CD4-positive, alpha-beta T cell treated with Interleukin-10 for 1 hour (primary cell): ENCODE results near the gene BDNF.
"Not testable (repeated sequence)": the region's sequence is repeated elsewhere in the genome, so short reads cannot be mapped to it uniquely, and the experiment has no call there.

Experiments used
- DNase-seq: peaks from one replicate; pipeline ENCODE4 v3.0.0-alpha.2; 2020

Gene BDNF

DNA sequence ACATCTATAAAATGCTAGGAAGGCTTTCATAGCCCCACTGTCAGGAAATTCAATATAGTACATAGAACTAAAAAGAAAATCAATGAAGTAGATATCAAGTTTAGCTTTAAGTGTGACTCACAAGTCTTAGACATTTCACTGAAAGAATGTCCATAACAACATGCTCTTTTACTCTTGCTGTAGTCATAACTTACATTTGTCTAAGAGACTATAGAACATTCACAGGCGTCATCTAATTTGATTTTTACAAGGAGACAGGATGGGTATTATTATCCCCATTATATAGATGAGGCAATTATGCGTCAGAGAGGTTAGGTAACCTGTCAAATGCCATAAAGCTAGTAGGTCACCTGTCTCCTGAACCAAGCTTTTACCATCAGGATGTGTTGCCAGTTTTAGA is 36.9 kb downstream of the BDNF start:
- no peak for DNase-seq

GRCh38 chr11:27660171-27660570 is 40.1 kb downstream of the BDNF start:
- no peak for DNase-seq

DNA sequence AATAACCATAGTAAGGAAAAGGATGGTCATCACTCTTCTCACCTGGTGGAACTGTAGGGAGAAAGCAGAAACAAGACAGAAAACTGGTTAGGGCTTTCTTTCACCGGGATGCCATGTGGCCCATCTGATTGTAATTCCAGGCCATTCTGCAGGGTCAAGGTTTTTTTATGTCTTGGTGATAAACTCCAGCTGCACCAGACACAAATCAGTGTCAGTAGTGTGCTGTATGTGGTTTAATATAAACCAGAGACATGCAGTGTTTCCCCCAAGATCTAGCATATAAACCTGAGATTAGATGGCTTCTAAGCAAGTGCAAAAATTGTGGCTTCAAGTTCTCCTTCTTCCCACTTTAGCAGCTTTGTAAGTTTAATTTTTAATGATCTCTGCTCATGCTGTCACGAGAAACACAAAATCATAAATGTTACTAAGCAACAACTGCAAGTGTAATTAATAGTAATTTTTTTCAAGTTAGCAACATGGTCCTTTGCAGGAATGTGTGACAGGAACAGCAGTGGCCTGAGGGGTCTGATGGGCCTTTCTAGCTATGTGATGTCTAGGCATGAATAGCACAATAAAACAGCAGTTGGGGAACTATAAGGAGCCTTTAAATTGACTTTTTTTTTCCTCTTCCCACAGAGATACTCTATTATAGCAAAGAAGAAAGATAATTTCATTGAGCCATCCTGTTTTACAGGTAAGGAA is 41.6 kb downstream of the BDNF start:
- no peak for DNase-seq

GRCh38 chr11:27656806-27657483 is 43.3 kb downstream of the BDNF start:
- DNase-seq, result no peak

- no peak for DNase-seq
These were observed 43.9 kb downstream of the BDNF start for GRCh38 chr11:27656320-27656719.

DNA sequence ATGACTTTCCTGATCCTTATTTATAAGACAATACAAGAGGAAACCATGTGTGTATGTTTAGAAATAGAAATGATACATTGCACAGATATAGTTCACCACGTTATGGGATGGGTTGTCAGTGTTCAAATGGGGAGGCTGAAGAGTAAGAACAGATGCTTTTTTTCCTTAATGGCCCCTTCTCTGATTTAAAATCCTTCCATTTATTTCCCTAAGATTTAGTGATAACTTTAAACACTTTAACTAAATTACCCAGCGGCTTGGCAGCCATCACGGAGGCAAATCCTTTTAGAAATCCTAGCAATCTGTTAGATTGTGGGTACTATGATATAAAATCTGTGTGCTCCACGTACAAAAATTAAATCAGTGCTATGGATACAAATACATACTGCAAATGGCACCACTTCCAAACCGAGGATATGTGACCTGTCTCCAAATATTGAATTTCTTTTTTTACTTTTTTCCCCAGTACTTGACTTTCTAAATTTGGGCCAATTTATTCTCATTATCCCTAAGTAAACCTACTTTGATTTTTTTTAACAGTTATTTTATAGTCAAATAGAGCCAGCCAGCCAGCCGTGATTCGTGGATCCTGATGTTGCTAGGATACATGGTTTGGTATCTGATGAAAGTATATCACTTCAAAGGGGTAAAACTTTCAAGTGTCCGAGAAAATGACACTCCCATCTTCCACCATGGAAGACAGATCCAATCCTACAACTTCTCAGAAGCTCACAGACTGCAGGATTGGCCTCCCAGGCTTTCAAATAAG is 46.1 kb downstream of the BDNF start:
- DNase-seq, result no peak

- DNase-seq, result no peak
These were observed 48.5 kb downstream of the BDNF start for GRCh38 chr11:27651711-27652110.

DNA sequence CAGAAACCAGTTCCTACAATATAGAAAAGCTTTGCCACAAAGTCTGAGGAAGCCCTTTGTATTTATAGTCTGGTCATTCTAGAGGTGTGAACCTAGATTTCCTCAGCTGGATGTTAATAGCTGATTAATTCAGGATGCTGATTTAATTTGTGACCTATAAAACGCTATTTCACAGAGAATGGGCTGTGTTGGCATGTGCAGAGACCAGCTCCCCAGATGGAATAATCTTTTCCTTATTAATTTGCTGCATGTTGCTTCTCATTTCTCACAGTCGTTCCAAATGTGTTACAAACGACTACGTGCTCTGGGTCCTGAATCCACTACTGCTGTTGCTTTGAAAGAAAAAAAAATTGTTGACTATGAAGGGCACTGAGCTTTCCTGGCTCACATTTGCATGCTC is 49.3 kb downstream of the BDNF start:
- no peak for DNase-seq

GRCh38 chr11:27649800-27650199 is 50.5 kb downstream of the BDNF start:
- no peak for DNase-seq

DNA sequence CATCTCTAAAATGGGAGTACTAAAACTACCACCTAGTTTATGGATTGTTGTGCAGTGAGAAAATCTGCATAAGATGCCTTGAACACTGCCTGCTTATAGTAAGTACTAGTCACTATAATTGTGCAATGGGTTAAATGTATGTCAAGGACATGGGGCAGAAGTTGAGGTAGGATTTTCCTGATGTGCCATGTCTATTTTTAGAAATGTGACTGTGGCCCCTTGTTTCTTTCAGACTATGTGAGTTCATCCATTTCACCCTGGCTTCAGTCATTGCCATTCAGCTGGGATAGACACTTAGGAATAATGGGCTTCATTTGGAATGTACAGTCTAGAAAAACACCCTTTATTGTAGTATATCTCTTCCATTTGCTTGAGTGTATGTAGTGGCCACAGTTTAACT is 51.4 kb downstream of the BDNF start:
- DNase-seq, result no peak

GRCh38 chr11:27646051-27646818 is 54.0 kb downstream of the BDNF start:
- no peak for DNase-seq

DNA sequence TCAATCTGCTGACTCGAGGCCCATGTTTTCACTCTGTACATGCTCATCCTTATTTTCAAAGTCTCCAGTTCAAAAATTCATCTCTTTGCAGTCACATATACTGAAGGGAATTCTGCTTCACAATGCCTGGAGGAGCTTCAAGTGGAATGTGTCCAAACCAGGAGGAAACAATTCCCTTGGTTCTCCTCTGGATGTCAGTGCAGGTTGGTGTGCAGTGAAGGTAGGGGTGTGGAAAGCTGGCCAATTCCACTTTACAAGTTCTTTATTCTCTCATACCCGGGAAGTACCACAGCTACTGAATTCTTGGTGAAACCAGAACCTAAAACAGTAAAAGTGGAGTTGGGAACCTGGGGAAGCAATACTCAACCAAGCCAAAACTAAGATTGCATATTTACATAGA is 57.3 kb downstream of the BDNF start:
- no peak for DNase-seq

GRCh38 chr11:27640954-27641353 is 59.3 kb downstream of the BDNF start:
- no peak for DNase-seq

- DNase-seq, result no peak
These were observed 64.7 kb downstream of the BDNF start for GRCh38 chr11:27635567-27636037.

DNA sequence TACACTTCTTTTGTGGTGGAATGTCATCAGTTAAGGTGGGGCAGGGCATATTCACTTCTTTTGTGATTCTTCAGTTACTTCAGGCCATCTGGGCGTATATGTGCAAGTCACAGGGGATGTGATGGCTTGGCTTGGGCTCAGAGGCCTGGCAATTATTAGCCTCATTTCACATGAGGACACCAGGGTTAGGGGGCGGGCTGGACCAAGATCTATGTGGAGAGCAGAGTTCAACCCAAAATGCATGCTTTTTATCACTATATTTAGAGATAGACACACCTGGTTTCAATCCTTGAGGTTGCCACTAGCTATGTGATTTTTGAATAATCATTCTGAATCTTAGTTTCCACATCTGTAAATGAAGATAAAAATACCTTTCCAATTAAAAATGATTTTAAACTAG is 65.5 kb downstream of the BDNF start:
- DNase-seq, result not testable (repeated sequence)

- DNase-seq, result not testable (repeated sequence)
These were observed 66.0 kb downstream of the BDNF start for GRCh38 chr11:27634282-27634681.

GRCh38 chr11:27629023-27629422 is 71.2 kb downstream of the BDNF start:
- DNase-seq, result not testable (repeated sequence)

DNA sequence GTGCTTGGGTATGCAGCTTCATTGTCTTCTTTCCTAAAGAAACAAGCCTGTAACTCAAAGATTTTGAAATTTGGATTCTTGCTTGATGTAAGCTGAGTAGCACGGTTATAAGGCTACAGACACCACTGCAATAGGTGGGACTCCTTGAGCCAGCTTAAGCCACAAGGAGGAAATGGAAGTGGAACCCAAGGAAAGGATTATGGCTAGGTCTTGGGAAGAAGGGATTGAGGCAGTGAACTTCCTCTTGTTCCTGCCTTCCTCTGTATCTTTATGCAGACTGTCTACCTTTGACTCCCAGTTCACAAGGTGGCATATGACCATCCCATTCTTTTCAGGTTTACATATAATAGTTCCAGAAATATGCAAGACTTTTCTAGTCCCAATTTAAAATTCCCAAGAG is 72.3 kb downstream of the BDNF start:
- no peak for DNase-seq

GRCh38 chr11:27626938-27627586 is 73.2 kb downstream of the BDNF start:
- DNase-seq, result no peak

GRCh38 chr11:27626269-27626937 is 73.9 kb downstream of the BDNF start:
- DNase-seq, result no peak

GRCh38 chr11:27625347-27625912 is 74.8 kb downstream of the BDNF start:
- DNase-seq, result no peak
